OCI-LY3 (cell line): ENCODE data around the gene GARIN5A.

ENCODE experiments used
- H2AFZ ChIP-seq: fragments of 200-600, 300-600 bp; shearing (Covaris generic); 2 replicates; pipeline ENCODE4 v1.6.0; 2014; ENCODE audit warnings: antibody characterized with exemption, low read depth, low read length
- H3K27ac ChIP-seq: fragments of 200-600, 300-600 bp; sonication (generic); 2 replicates; pipeline ENCODE4 v1.5.1; 2014; ENCODE audit warnings: mild to moderate bottlenecking, low read length, moderate library complexity, mixed read lengths
- H3K27me3 ChIP-seq: fragments of 200-600, 300-600 bp; sonication (generic); 2 replicates; pipeline ENCODE4 v1.6.1; 2014; ENCODE audit warnings: low read depth, low read length, mixed read lengths
- H3K36me3 ChIP-seq: fragments of 200-600, 300-600 bp; sonication (generic); replicated peaks from 2 replicates; pipeline ENCODE3; 2014; ENCODE audit warnings: low read depth, low read length, mixed read lengths
- H3K4me1 ChIP-seq: fragments of 300-600, 200-600 bp; sonication (generic); 2 replicates; pipeline ENCODE4 v1.6.1; 2014; ENCODE audit warnings: low read length, mixed read lengths
- H3K4me2 ChIP-seq: fragments of 200-600, 300-600 bp; sonication (generic); 2 replicates; pipeline ENCODE4 v1.6.1; 2014; ENCODE audit warnings: low read length, mixed read lengths
- H3K4me3 ChIP-seq: fragments of 300-600, 200-600 bp; sonication (generic); 2 replicates; pipeline ENCODE4 v1.5.1; 2014; ENCODE audit warnings: antibody characterized with exemption, mild to moderate bottlenecking, low read length, moderate library complexity
- H3K79me2 ChIP-seq: fragments of 300-600, 200-600 bp; shearing (Covaris generic); 2 replicates; pipeline ENCODE4 v1.6.1; 2014; ENCODE audit warnings: mild to moderate bottlenecking, low read length, mixed read lengths
- H3K9ac ChIP-seq: fragments of 300-600, 200-600 bp; shearing (Covaris generic); 2 replicates; pipeline ENCODE4 v1.6.0; 2014; ENCODE audit warnings: mild to moderate bottlenecking, low read length, moderate library complexity
- H3K9me3 ChIP-seq: fragments of 200-600, 300-600 bp; shearing (Covaris generic); 2 replicates; pipeline ENCODE4 v1.6.1; 2014; ENCODE audit warnings: low read length, mixed read lengths; ENCODE audit not compliant: insufficient read depth
- H4K20me1 ChIP-seq: fragments of 200-600, 300-600 bp; sonication (generic); 2 replicates; pipeline ENCODE4 v1.6.1; 2016; ENCODE audit warnings: low read length, mixed read lengths; ENCODE audit not compliant: insufficient read depth
- CTCF ChIP-seq: fragments of 200-600, 300-600 bp; sonication (generic); IDR thresholded peaks from 2 replicates; pipeline ENCODE4 v1.5.1; 2014; ENCODE audit warnings: antibody characterized with exemption, low read length, low read depth
- EZH2phosphoT487 ChIP-seq: fragments of 200-600 bp; shearing (Covaris generic); IDR thresholded peaks from 2 replicates; pipeline ENCODE4 v1.6.1; 2018; ENCODE audit warnings: antibody characterized with exemption, mixed run types, low read depth

The GARIN5A gene

GRCh38 chr19:50453243-50453642 is 23.4 kb downstream of the GARIN5A start:
- H3K79me2 ChIP-seq = no peaks in the 10 kb centered on the region
- H3K4me3 ChIP-seq = no peak overlapping the region
- H3K36me3 ChIP-seq = no peaks in the 10 kb centered on the region
- no peak for TF ChIP-seq EZH2phosphoT487
- TF ChIP-seq CTCF = no peak
- H3K4me1 ChIP-seq = peaks cover 4% of the 10 kb centered on the region; the same call in 1 of the 2 replicates
- no peaks in the 10 kb centered on the region for H3K27me3 ChIP-seq
- no peaks in the 10 kb centered on the region for H4K20me1 ChIP-seq
- H3K27ac ChIP-seq = no peak overlapping the region
- H3K9ac ChIP-seq = no peak overlapping the region
- no peak overlapping the region for H2AFZ ChIP-seq
- no peaks in the 10 kb centered on the region for H3K9me3 ChIP-seq
- no peak overlapping the region for H3K4me2 ChIP-seq

- H3K4me2 ChIP-seq = no peak overlapping the region
Observed at GRCh38 chr19:50451223-50451534, 25.5 kb downstream of the GARIN5A start.

GRCh38 chr19:50450369-50451222 is 26.1 kb downstream of the GARIN5A start:
- no peaks in the 10 kb centered on the region for H4K20me1 ChIP-seq
- H3K9ac ChIP-seq = no peak overlapping the region
- H3K4me2 ChIP-seq = no peak overlapping the region
- no peaks in the 10 kb centered on the region for H3K27me3 ChIP-seq
- H2AFZ ChIP-seq = no peak overlapping the region
- no peak overlapping the region for H3K27ac ChIP-seq
- no peaks in the 10 kb centered on the region for H3K9me3 ChIP-seq
- no peak for TF ChIP-seq CTCF
- TF ChIP-seq EZH2phosphoT487 = no peak
- H3K4me1 ChIP-seq = peaks cover 4% of the 10 kb centered on the region; the same call in 1 of the 2 replicates
- no peaks in the 10 kb centered on the region for H3K36me3 ChIP-seq
- H3K79me2 ChIP-seq = no peaks in the 10 kb centered on the region
- no peak overlapping the region for H3K4me3 ChIP-seq

More at GRCh38 chr19:50451223-50451534, 25.5 kb downstream of the GARIN5A start:
- Histone ChIP-seq H3K9me3 (no peaks in the 10 kb centered on the region), H3K4me1 (peaks cover 4% of the 10 kb centered on the region; the same call in 1 of the 2 replicates), H2AFZ (no peak overlapping the region), H3K27me3 (no peaks in the 10 kb centered on the region), H3K9ac (no peak overlapping the region), H3K27ac (no peak overlapping the region), H3K4me3 (no peak overlapping the region), H4K20me1 (no peaks in the 10 kb centered on the region), H3K36me3 (no peaks in the 10 kb centered on the region), H3K79me2 (no peaks in the 10 kb centered on the region)
- TF ChIP-seq CTCF (no peak), EZH2phosphoT487 (no peak)

GRCh38 chr19:50449236-50449899 is 27.3 kb downstream of the GARIN5A start:
- Histone ChIP-seq H2AFZ (no peak overlapping the region), H3K27me3 (no peaks in the 10 kb centered on the region), H3K79me2 (no peaks in the 10 kb centered on the region), H3K4me2 (no peak overlapping the region), H3K4me3 (no peak overlapping the region), H3K4me1 (peaks cover 4% of the 10 kb centered on the region; the same call in 1 of the 2 replicates), H3K9ac (no peak overlapping the region), H4K20me1 (no peaks in the 10 kb centered on the region), H3K27ac (no peak overlapping the region), H3K9me3 (no peaks in the 10 kb centered on the region), H3K36me3 (no peaks in the 10 kb centered on the region)
- TF ChIP-seq EZH2phosphoT487 = no peak
- no peak for TF ChIP-seq CTCF
